Myocyte (in vitro differentiated cells): Measurements from ENCODE around the gene NBL1. TPM values are rescaled to one million over a fixed set of nuclear protein-coding genes. Genes with fewer than 3 reads are reported as not detected.
A peak's percentile ranks its signal among the peaks of the same experiment; 100 is the strongest.

ENCODE experiments used
- DNase-seq: peaks from one replicate; pipeline ENCODE4 v3.0.0-alpha.2; 2012; ENCODE audit warnings: low read depth
- total RNA-seq: library from RNA; depleted of rRNA; stranded (reverse); fragments of >200 nt; gene quantifications from 2 replicates; pipeline ENCODE4 v1.2.3, GENCODE V29; 2014

NBL1 gene
- total RNA-seq, 1 donor from 2014 or later: 4.3 TPM

GRCh38 chr1:19645411-19646251 lies 1.5 kb downstream of the NBL1 start:
- DNase-seq: no peak

- no peak for DNase-seq
Observed at GRCh38 chr1:19646377-19647319, 2.5 kb downstream of the NBL1 start.

- no peak for DNase-seq
Observed at GRCh38 chr1:19647643-19648042, 3.5 kb downstream of the NBL1 start.

GRCh38 chr1:19648239-19648638 lies 4.1 kb downstream of the NBL1 start:
- DNase-seq: no peak

GRCh38 chr1:19648689-19649088 lies 4.6 kb downstream of the NBL1 start:
- no peak for DNase-seq

GRCh38 chr1:19650416-19651140 lies 6.5 kb downstream of the NBL1 start:
- DNase-seq: no peak

GRCh38 chr1:19651141-19651737 lies 7.1 kb downstream of the NBL1 start:
- peak; percentile 53 for DNase-seq

GRCh38 chr1:19654386-19654785 lies 10.3 kb downstream of the NBL1 start:
- no peak for DNase-seq

GRCh38 chr1:19654886-19655717 lies 11.0 kb downstream of the NBL1 start:
- DNase-seq: no peak

GRCh38 chr1:19655718-19656080 lies 11.6 kb downstream of the NBL1 start:
- DNase-seq: no peak

GRCh38 chr1:19656134-19656779 lies 12.1 kb downstream of the NBL1 start:
- no peak for DNase-seq

GRCh38 chr1:19656780-19657466 lies 12.8 kb downstream of the NBL1 start:
- no peak for DNase-seq

- DNase-seq: no peak
Observed at GRCh38 chr1:19657511-19657910, 13.4 kb downstream of the NBL1 start.

- DNase-seq: no peak
Observed at GRCh38 chr1:19658186-19658585, 14.1 kb downstream of the NBL1 start.

- peak; percentile 63 for DNase-seq
Observed at GRCh38 chr1:19661721-19662228, 17.7 kb downstream of the NBL1 start.

GRCh38 chr1:19662313-19662712 lies 18.2 kb downstream of the NBL1 start:
- DNase-seq: peak; percentile 53

- no peak for DNase-seq
Observed at GRCh38 chr1:19664453-19665185, 20.5 kb downstream of the NBL1 start, which contains the start of gene HTR6. TSS of gene HTR6 (plus strand) at chr1:19664875. CDS start at chr1:19665754, 879 bp downstream.

GRCh38 chr1:19665186-19665495 lies 21.0 kb downstream of the NBL1 start:
- no peak for DNase-seq
